ENCODE measurements around the gene RPL10L. TPM values are rescaled to one million over a fixed set of nuclear protein-coding genes. Genes with fewer than 3 reads are reported as not detected.

The RPL10L gene
- total and polyA plus RNA-seq, 2 donors (not counting 1 experiment from before 2014, with no cell fraction given) = not detected

- CTCF ChIA-PET = no interaction called here
Measured at GRCh38 chr14:46663382-46663781, 11.8 kb upstream of the RPL10L start.

GRCh38 chr14:46661728-46662127 is 10.1 kb upstream of the RPL10L start:
- Histone ChIP-seq H3K9me3 (ENCODE audit: control extremely low read depth in 1 of 3, control insufficient read depth in 2 of 3, insufficient read depth in 1 of 3, low read length in 2 of 3) (peaks cover 1 to 7% (median 3%) of the 10 kb centered on the region in 3 donors), H3K4me1 (ENCODE audit: control insufficient read depth in 2 of 2, insufficient read depth in 2 of 2, low read length in 2 of 2) (no peaks in the 10 kb centered on the region), H3K4me2 (replicated peaks; ENCODE audit: low read depth, low read length, poor library complexity, severe bottlenecking) (no peak overlapping the region), H3K36me3 (replicated peaks in 1 of 2; ENCODE audit: control extremely low read depth in 1 of 2, control insufficient read depth in 1 of 2, extremely low read depth in 1 of 2, insufficient read depth in 2 of 2, low read length in 1 of 2) (no peaks in the 10 kb centered on the region), H2AFZ (ENCODE audit: insufficient read depth, low read depth, low read length, poor library complexity, severe bottlenecking) (no peak overlapping the region), H3K27me3 (replicated peaks in 1 of 4; ENCODE audit: control extremely low read depth in 1 of 4, control insufficient read depth in 3 of 4, insufficient read depth in 4 of 4, low read length in 3 of 4) (no peaks in the 10 kb centered on the region), H3K79me2 (ENCODE audit: control insufficient read depth, insufficient read depth, low read length) (no peaks in the 10 kb centered on the region), H4K20me1 (ENCODE audit: control insufficient read depth, insufficient read depth, low read length, poor library complexity, severe bottlenecking) (no peaks in the 10 kb centered on the region), H3K9ac (ENCODE audit: low read length) (no peak overlapping the region), H3K27ac (ENCODE audit: low read length in 2 of 2) (no peak overlapping the region), H3K4me3 (ENCODE audit: control extremely low read depth in 1 of 5, extremely low read depth in 1 of 5, insufficient read depth in 1 of 5, low read depth in 2 of 5, low read length in 4 of 5) (no peak overlapping the region)
- no peak overlapping the region for H3K27ac Mint-ChIP-seq
- WGBS (ENCODE audit: insufficient coverage) = 0% methylated on average over 1 of the region's 1 CpG
- no peak overlapping the region for H3K4me3 Mint-ChIP-seq
- ATAC-seq (ENCODE audit: low read depth) (no peak), DNase-seq (no peak)
- TF ChIP-seq CTCF (IDR thresholded peaks at IDR 0.05) (no peak), EZH2 (IDR thresholded peaks at IDR 0.05; ENCODE audit: borderline replicate concordance, insufficient read depth, low read depth, low read length, poor library complexity, severe bottlenecking) (no peak)
- CTCF ChIA-PET = no interaction called here
- H3K9me3 Mint-ChIP-seq (ENCODE audit: insufficient read depth) = peaks cover 11% of the 10 kb centered on the region
- POLR2A ChIA-PET = no interaction called here
- no peaks in the 10 kb centered on the region for H3K27me3 Mint-ChIP-seq
- H3K4me1 Mint-ChIP-seq = no peaks in the 10 kb centered on the region
- intact Hi-C loops (cut with micrococcal nuclease) = no loop called here

More at GRCh38 chr14:46663382-46663781, 11.8 kb upstream of the RPL10L start:
- no peaks in the 10 kb centered on the region for H3K27me3 ChIP-seq (replicated peaks in 1 of 4; ENCODE audit: control extremely low read depth in 1 of 4, control insufficient read depth in 3 of 4, insufficient read depth in 4 of 4, low read length in 3 of 4)
- Mint-ChIP-seq H3K27me3 (no peaks in the 10 kb centered on the region), H3K9me3 (ENCODE audit: insufficient read depth) (peaks cover 14% of the 10 kb centered on the region), H3K4me1 (no peaks in the 10 kb centered on the region), H3K27ac (no peak overlapping the region), H3K4me3 (no peak overlapping the region)
- POLR2A ChIA-PET = no interaction called here
- H3K79me2 ChIP-seq (ENCODE audit: control insufficient read depth, insufficient read depth, low read length) = no peaks in the 10 kb centered on the region
- H3K9ac ChIP-seq (ENCODE audit: low read length) = no peak overlapping the region
- H3K4me2 ChIP-seq (replicated peaks; ENCODE audit: low read depth, low read length, poor library complexity, severe bottlenecking) = no peak overlapping the region
- H2AFZ ChIP-seq (ENCODE audit: insufficient read depth, low read depth, low read length, poor library complexity, severe bottlenecking) = no peak overlapping the region
- no peak for ATAC-seq (ENCODE audit: low read depth)
- WGBS (ENCODE audit: insufficient coverage) = 55% methylated on average over 3 of the region's 4 CpGs
- no peaks in the 10 kb centered on the region for H4K20me1 ChIP-seq (ENCODE audit: control insufficient read depth, insufficient read depth, low read length, poor library complexity, severe bottlenecking)
- H3K27ac ChIP-seq (ENCODE audit: low read length in 2 of 2) = no peak overlapping the region
- H3K36me3 ChIP-seq (replicated peaks in 1 of 2; ENCODE audit: control extremely low read depth in 1 of 2, control insufficient read depth in 1 of 2, extremely low read depth in 1 of 2, insufficient read depth in 2 of 2, low read length in 1 of 2) = no peaks in the 10 kb centered on the region
- DNase-seq = no peak
- intact Hi-C loops (cut with micrococcal nuclease) = no loop called here
- no peak for TF ChIP-seq EZH2 (IDR thresholded peaks at IDR 0.05; ENCODE audit: borderline replicate concordance, insufficient read depth, low read depth, low read length, poor library complexity, severe bottlenecking)
- no peak for TF ChIP-seq CTCF (IDR thresholded peaks at IDR 0.05)
- H3K4me1 ChIP-seq (ENCODE audit: control insufficient read depth in 2 of 2, insufficient read depth in 2 of 2, low read length in 2 of 2) = no peaks in the 10 kb centered on the region
- peaks cover 1 to 7% (median 3%) of the 10 kb centered on the region in 3 donors for H3K9me3 ChIP-seq (ENCODE audit: control extremely low read depth in 1 of 3, control insufficient read depth in 2 of 3, insufficient read depth in 1 of 3, low read length in 2 of 3)
- H3K4me3 ChIP-seq (ENCODE audit: control extremely low read depth in 1 of 5, extremely low read depth in 1 of 5, insufficient read depth in 1 of 5, low read depth in 2 of 5, low read length in 4 of 5) = no peak overlapping the region
